ENCODE measurements around the gene CHI3L1. TPM values are rescaled to one million over a fixed set of nuclear protein-coding genes. Genes with fewer than 3 reads are reported as not detected.

The CHI3L1 gene
- total RNA-seq, 1 donor from 2014 or later, result 0.20 TPM

GRCh38 chr1:203153989-203154821 lies 32.3 kb downstream of the CHI3L1 start:
- Mint-ChIP-seq H3K4me3 (ENCODE audit: unreplicated experiment) (no peak overlapping the region), H3K9me3 (ENCODE audit: unreplicated experiment) (peaks cover 11% of the 10 kb centered on the region), H3K27ac (ENCODE audit: unreplicated experiment) (no peak overlapping the region), H3K27me3 (ENCODE audit: low read depth, unreplicated experiment) (peaks cover 12% of the 10 kb centered on the region), H3K4me1 (ENCODE audit: low read depth, unreplicated experiment) (peaks cover 37% of the 10 kb centered on the region), H3K36me3 (ENCODE audit: low read depth, unreplicated experiment) (peaks cover 11% of the 10 kb centered on the region)
- Histone ChIP-seq H4K20me1 (ENCODE audit: insufficient read depth, low read length) (no peaks in the 10 kb centered on the region), H3K4me3 (ENCODE audit: insufficient read depth, low read depth, low read length) (no peak overlapping the region), H3K4me1 (ENCODE audit: insufficient read depth, low read length) (peaks cover 33% of the 10 kb centered on the region), H3K27ac (ENCODE audit: low read depth, low read length) (peak overlapping the region; percentile 52), H3K36me3 (ENCODE audit: insufficient read depth, low read length) (no peaks in the 10 kb centered on the region), H3K9me3 (ENCODE audit: insufficient read depth, low read depth, low read length) (peaks cover 4% of the 10 kb centered on the region), H3K27me3 (ENCODE audit: insufficient read depth, low read length) (no peaks in the 10 kb centered on the region), H3K9ac (ENCODE audit: low read length) (peak overlapping the region; percentile 17), H3K79me2 (ENCODE audit: insufficient read depth, low read length) (no peaks in the 10 kb centered on the region), H2AFZ (ENCODE audit: low read depth, low read length) (peak overlapping the region; percentile 55), H3K4me2 (ENCODE audit: low read length) (peak overlapping the region; percentile 53)
- FAIRE-seq, result no peak
- TF ChIP-seq EZH2 (IDR thresholded peaks at IDR 0.05; ENCODE audit: insufficient read depth, low read length), result no peak
- TF ChIP-seq, protein P1, sequence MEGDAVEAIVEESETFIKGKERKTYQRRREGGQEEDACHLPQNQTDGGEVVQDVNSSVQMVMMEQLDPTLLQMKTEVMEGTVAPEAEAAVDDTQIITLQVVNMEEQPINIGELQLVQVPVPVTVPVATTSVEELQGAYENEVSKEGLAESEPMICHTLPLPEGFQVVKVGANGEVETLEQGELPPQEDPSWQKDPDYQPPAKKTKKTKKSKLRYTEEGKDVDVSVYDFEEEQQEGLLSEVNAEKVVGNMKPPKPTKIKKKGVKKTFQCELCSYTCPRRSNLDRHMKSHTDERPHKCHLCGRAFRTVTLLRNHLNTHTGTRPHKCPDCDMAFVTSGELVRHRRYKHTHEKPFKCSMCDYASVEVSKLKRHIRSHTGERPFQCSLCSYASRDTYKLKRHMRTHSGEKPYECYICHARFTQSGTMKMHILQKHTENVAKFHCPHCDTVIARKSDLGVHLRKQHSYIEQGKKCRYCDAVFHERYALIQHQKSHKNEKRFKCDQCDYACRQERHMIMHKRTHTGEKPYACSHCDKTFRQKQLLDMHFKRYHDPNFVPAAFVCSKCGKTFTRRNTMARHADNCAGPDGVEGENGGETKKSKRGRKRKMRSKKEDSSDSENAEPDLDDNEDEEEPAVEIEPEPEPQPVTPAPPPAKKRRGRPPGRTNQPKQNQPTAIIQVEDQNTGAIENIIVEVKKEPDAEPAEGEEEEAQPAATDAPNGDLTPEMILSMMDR (IDR thresholded peaks at IDR 0.05; ENCODE audit: insufficient read depth, low read depth, low read length), result no peak
- peak; percentile 55 for DNase-seq (ENCODE audit: low read depth)

DNA sequence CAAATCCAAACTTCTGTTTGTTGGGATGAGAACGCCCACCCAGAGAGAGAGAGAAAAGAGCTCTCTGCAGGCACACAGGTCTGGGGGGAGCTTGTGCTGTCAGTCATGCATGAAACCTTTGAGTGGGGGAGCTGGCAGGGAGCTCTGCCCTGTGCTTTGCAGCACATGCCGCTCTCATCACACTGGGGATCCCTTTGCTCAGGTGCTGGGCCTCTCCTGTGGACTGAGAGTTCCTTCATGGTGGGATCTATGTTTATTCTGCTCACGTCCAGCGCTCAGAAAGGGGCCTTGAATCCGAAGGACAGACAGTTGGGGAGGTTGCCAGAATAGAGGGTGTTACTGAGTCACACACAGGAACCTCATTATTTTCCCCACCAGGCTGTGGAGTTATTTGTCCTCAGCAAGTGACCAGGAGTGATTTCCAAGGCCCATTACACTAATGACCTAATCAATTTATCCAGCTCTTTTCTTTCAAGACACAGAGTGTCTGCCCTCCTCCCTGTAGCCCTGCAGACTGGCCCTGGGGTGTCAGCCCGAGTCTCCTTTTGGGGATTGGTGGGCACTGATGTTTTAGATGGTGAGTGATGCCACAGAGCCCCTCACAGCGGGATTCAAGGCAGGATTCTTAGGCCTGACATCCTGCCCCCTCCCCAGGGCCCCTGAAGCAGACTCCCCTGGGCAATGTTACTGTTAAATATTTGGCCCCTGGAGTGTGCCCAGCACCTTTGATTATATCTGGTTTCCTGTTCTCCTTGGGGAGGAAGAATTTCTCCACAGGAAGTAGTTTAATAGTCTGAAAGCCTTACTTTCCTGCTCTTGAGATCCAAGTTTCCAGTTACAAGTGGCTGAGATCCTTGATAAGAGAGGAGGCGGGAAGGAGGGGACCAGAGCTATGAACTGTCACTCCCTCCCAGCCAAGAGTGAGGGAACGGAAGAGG lies 33.2 kb downstream of the CHI3L1 start:
- Mint-ChIP-seq H3K9me3 (ENCODE audit: unreplicated experiment) (peaks cover 3% of the 10 kb centered on the region), H3K36me3 (ENCODE audit: low read depth, unreplicated experiment) (peaks cover 8% of the 10 kb centered on the region), H3K27ac (ENCODE audit: unreplicated experiment) (no peak overlapping the region), H3K4me1 (ENCODE audit: low read depth, unreplicated experiment) (peaks cover 39% of the 10 kb centered on the region), H3K4me3 (ENCODE audit: unreplicated experiment) (no peak overlapping the region), H3K27me3 (ENCODE audit: low read depth, unreplicated experiment) (peaks cover 11% of the 10 kb centered on the region)
- peak; percentile 23 for DNase-seq (ENCODE audit: low read depth)
- Histone ChIP-seq H3K36me3 (ENCODE audit: insufficient read depth, low read length) (no peaks in the 10 kb centered on the region), H3K27me3 (ENCODE audit: insufficient read depth, low read length) (no peaks in the 10 kb centered on the region), H2AFZ (ENCODE audit: low read depth, low read length) (peak overlapping the region; percentile 55), H3K4me3 (ENCODE audit: insufficient read depth, low read depth, low read length) (no peak overlapping the region), H3K4me2 (ENCODE audit: low read length) (peak overlapping the region; percentile 53), H3K79me2 (ENCODE audit: insufficient read depth, low read length) (no peaks in the 10 kb centered on the region), H3K4me1 (ENCODE audit: insufficient read depth, low read length) (peaks cover 33% of the 10 kb centered on the region), H3K9ac (ENCODE audit: low read length) (peak overlapping the region; percentile 17), H3K27ac (ENCODE audit: low read depth, low read length) (peak overlapping the region; percentile 52), H3K9me3 (ENCODE audit: insufficient read depth, low read depth, low read length) (peaks cover 1% of the 10 kb centered on the region), H4K20me1 (ENCODE audit: insufficient read depth, low read length) (no peaks in the 10 kb centered on the region)
- no peak for TF ChIP-seq EZH2 (IDR thresholded peaks at IDR 0.05; ENCODE audit: insufficient read depth, low read length)
- TF ChIP-seq, protein P1 (IDR thresholded peaks at IDR 0.05; ENCODE audit: insufficient read depth, low read depth, low read length), result no peak
- FAIRE-seq, result no peak
